ENCODE data around the gene NFXL1. TPM values are rescaled to one million over a fixed set of nuclear protein-coding genes. Genes with fewer than 3 reads are reported as not detected.
A peak's percentile ranks its signal among the peaks of the same experiment; 100 is the strongest.

Gene NFXL1
- total RNA-seq, 3 donors from 2014 or later: 12.0 to 14.1 (median 12.0) TPM

GRCh38 chr4:47848041-47848440 lies 66.3 kb downstream of the NFXL1 start:
- TF ChIP-seq CTCF (IDR thresholded peaks at IDR 0.05): no peak
- H3K4me1 ChIP-seq (ENCODE audit: low read depth): no peaks in the 10 kb centered on the region
- H3K4me3 ChIP-seq: no peak overlapping the region
- no peaks in the 10 kb centered on the region for H3K36me3 ChIP-seq (ENCODE audit: low read depth)
- no peaks in the 10 kb centered on the region for H3K9me3 ChIP-seq
- DNase-seq (no peak), ATAC-seq (no peak)
- intact Hi-C loops (cut with DNase I, micrococcal nuclease): no loop called here

GRCh38 chr4:47842985-47843384 lies 71.4 kb downstream of the NFXL1 start:
- Histone ChIP-seq H3K9me3 (no peaks in the 10 kb centered on the region), H3K36me3 (ENCODE audit: low read depth) (no peaks in the 10 kb centered on the region), H3K4me3 (no peak overlapping the region), H3K4me1 (ENCODE audit: low read depth) (peaks cover 4% of the 10 kb centered on the region)
- intact Hi-C loops (cut with DNase I, micrococcal nuclease): no loop called here
- ATAC-seq (no peak), DNase-seq (no peak)
- TF ChIP-seq CTCF (IDR thresholded peaks at IDR 0.05): no peak

- no peak overlapping the region for H3K4me3 ChIP-seq
- intact Hi-C loops (cut with DNase I, micrococcal nuclease): no loop called here
- no peak for ATAC-seq
- H3K4me1 ChIP-seq (ENCODE audit: low read depth): peaks cover 27% of the 10 kb centered on the region
- no peak for TF ChIP-seq CTCF (IDR thresholded peaks at IDR 0.05)
- DNase-seq: no peak
- no peaks in the 10 kb centered on the region for H3K9me3 ChIP-seq
- no peaks in the 10 kb centered on the region for H3K36me3 ChIP-seq (ENCODE audit: low read depth)
Observed at GRCh38 chr4:47840291-47840690, 74.1 kb downstream of the NFXL1 start.

GRCh38 chr4:47839259-47839658 lies 75.1 kb downstream of the NFXL1 start:
- Histone ChIP-seq H3K36me3 (ENCODE audit: low read depth) (no peaks in the 10 kb centered on the region), H3K4me3 (no peak overlapping the region), H3K4me1 (ENCODE audit: low read depth) (peaks cover 27% of the 10 kb centered on the region), H3K9me3 (no peaks in the 10 kb centered on the region)
- intact Hi-C loops (cut with DNase I, micrococcal nuclease): loop anchor here in 1 of 2 donors (10.0 kb wide), 1 partner anchor 154 kb away; no protein-coding TSS in a partner anchor
- peak in 1 of 3 donors; percentile 7 for DNase-seq
- no peak for TF ChIP-seq CTCF (IDR thresholded peaks at IDR 0.05)
- no peak for ATAC-seq

GRCh38 chr4:47838445-47838844 lies 75.9 kb downstream of the NFXL1 start:
- intact Hi-C loops (cut with DNase I, micrococcal nuclease): loop anchor here in 1 of 2 donors (10.0 kb wide), 1 partner anchor 154 kb away; no protein-coding TSS in a partner anchor

More at GRCh38 chr4:47838445-47838844, 75.9 kb downstream of the NFXL1 start:
- H3K9me3 ChIP-seq: no peaks in the 10 kb centered on the region
- no peak for DNase-seq
- H3K4me3 ChIP-seq: no peak overlapping the region
- no peak for TF ChIP-seq CTCF (IDR thresholded peaks at IDR 0.05)
- H3K36me3 ChIP-seq (ENCODE audit: low read depth): no peaks in the 10 kb centered on the region
- peaks cover 27% of the 10 kb centered on the region for H3K4me1 ChIP-seq (ENCODE audit: low read depth)
- no peak for ATAC-seq

Data from mucosa of descending colon (tissue), 3 donors.